Choroid plexus epithelial cell (primary cell): ENCODE data around the gene SYNGAP1.

Source experiments
- DNase-seq: peaks from one replicate; pipeline ENCODE4 v3.0.0-alpha.2; 2010; ENCODE audit warnings: low read depth
- H3K4me3 ChIP-seq: 2 replicates; pipeline ENCODE4 v1.5.1; 2011; ENCODE audit warnings: low read depth, mild to moderate bottlenecking, control low read depth, low read length, moderate library complexity
- CTCF ChIP-seq: conservative IDR thresholded peaks from 2 replicates; pipeline ENCODE4 v1.5.1; 2011; ENCODE audit warnings: low read depth, mild to moderate bottlenecking, control low read depth, inconsistent platforms, low read length, moderate library complexity

SYNGAP1 gene

DNA sequence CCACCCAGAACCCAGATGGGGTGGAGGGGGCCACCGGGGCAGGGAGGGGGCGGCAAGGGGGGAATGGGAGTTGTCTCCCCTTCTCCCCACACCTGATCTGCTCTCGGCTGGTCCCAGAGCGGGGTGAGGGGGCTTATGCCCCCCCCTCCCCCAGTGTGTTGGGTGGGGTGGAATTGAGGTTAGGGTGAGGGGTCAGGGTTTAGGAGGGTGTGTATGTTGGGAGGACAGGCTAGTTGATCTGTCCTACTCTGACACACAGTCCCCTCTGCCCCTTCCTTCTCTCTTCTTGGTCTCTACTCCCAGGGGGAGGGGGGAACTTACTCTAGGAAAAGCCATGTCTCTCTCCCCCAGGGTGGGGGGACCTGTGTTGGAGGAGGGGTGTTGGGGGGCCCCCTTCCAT lies 32.6 kb downstream of the SYNGAP1 start:
- TF ChIP-seq CTCF = no peak
- DNase-seq = no peak
- H3K4me3 ChIP-seq = no peak overlapping the region

DNA sequence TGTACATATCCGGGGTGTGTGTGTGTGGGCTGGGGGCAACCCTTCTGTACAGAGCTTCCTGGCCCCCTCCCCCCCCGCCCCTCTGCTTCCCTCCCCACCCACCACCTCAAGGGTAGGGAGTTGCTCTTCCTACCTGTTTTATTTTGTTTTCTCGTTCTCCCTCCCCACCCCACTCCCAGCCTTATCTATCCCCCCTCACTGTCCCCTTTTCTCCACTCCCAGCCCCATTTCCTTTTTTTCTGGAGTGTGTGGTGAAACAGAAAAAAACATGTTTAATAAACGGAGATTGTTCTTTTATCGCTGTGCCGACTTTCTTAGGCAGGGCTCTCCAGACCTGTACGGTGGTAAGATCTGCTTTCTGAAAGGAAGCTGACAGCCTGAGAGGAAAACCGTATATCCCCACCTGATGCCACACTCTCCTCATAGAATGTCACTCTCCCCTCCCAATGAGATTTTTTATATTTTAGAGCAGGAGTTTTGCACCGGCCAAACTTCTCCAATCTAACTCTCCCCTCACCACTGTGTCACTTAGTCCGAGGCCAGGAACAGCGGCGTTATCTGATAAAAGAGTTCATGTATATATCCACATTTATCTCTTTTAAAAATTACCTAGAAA lies 33.6 kb downstream of the SYNGAP1 start:
- peak overlapping the region; percentile 93 for H3K4me3 ChIP-seq
- DNase-seq = peak; percentile 25
- TF ChIP-seq CTCF = no peak

DNA sequence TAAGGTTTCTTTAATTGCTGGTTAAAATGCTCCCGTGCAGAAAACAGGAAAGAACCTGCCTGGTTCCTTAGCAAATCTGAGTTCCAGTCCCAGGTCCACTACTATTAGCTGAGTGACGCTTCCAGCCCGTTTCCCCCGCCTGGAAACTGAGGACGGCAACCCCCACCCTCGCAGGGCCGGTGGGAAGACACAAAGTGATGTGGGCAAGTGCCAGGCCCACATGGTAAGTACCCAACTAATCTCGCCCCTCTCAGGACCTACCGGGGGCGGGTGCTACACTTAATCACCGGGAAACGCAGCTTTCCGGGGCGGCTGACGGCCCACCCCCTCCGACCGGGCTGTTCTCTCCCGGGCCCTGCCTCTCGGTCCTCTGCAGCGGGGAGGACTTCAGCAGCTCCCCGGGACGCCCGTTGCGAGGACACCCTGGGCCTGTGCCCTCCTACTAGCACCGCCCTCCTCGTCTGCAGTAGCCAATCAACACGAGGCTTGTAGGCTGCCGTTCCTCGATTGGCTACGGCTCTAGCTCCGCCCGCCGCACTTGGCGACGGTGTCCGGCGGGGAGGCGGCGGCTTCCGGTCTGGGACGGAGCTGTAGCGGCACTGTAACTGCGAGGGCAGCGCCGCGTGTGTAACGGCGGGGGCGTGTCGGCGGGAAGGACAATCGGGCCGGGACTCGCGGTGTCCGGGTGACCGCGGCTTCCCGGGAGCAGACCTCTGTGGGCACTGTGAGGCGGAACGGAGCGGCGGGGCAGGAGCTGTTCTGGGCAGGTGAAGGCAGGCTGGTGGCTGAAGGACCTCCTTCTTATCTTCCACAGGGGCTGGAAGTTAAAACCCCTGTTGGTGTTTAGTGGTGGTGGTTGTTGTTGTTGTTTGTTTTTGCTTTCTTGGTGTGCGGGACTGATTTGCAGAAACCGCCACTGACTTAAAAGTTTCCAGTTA lies 34.4 kb downstream of the SYNGAP1 start, which contains the start of gene ZBTB9:
Gene ZBTB9, plus strand, starts transcription at position 568 of the 938 bp plus-strand sequence. CDS start 525 bp downstream, outside the sequence.
- peak; percentile 97 for DNase-seq
- peak within 1 kb of the TSS; percentile 93 for H3K4me3 ChIP-seq
- TF ChIP-seq CTCF = no peak

GRCh38 chr6:33455051-33455450 lies 35.2 kb downstream of the SYNGAP1 start:
- no peak for DNase-seq
- peak overlapping the region; percentile 93 for H3K4me3 ChIP-seq
- no peak for TF ChIP-seq CTCF

DNA sequence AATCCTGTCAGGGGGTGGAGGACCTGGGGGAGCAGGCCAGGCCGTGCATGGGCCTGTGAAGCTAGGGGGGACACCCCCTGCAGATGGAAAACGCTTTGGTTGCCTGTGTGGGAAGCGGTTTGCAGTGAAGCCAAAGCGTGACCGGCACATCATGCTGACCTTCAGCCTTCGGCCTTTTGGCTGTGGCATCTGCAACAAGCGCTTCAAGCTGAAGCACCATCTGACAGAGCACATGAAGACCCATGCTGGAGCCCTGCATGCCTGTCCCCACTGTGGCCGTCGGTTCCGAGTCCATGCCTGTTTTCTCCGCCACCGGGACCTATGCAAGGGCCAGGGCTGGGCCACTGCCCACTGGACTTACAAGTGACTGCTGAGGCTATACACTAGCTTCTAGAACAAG lies 36.3 kb downstream of the SYNGAP1 start:
- TF ChIP-seq CTCF = no peak
- H3K4me3 ChIP-seq = no peak overlapping the region
- DNase-seq = no peak

DNA sequence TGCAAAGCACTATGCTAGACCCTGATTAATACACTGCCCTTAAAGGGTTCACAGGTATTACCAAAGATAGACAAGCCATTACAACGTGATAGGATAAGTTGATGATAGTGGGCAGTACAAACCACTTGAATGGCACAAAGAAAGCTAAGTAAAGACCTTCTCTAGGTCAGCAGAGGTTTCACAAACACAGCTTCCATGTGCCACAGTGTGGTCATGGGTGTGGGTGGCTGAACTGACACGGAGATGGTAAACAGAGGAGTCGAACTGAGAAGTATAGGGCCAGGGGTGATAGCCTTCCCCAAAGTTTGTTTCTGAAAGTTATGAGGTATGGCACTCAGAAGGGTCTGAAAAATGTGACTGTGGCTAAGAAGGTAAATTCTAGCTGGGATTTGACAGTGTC lies 38.8 kb downstream of the SYNGAP1 start:
- no peak overlapping the region for H3K4me3 ChIP-seq
- no peak for DNase-seq
- TF ChIP-seq CTCF = no peak
